Testis (tissue), 2 donors: ENCODE results near the gene ATP1B1.

Experiments
- CTCF ChIP-seq, 3 experiments: fragments of 450-650 bp in 2 of 3; fragments of 200-600 bp in 1 of 3; sonication (generic) in 1 of 3; IDR thresholded peaks; one replicate each; pipeline ENCODE4 v1.5.1; 2016 to 2019; ENCODE audit warnings: antibody characterized with exemption in 3 of 3, mild to moderate bottlenecking in 2 of 3, moderate library complexity in 1 of 3
- POLR2A ChIP-seq: fragments of 450-650 bp; IDR thresholded peaks from one replicate; pipeline ENCODE4 v1.6.1; 2017; ENCODE audit warnings: antibody characterized with exemption, mild to moderate bottlenecking, moderate library complexity

GRCh38 chr1:169064103-169064502 is 42.4 kb upstream of the ATP1B1 start:
- TF ChIP-seq CTCF (IDR thresholded peaks at IDR 0.05), result no peak
- TF ChIP-seq POLR2A, result no peak
